ENCODE measurements around the gene APBB2. TPM values are rescaled to one million over a fixed set of nuclear protein-coding genes. Genes with fewer than 3 reads are reported as not detected.
A peak's percentile ranks its signal among the peaks of the same experiment; 100 is the strongest.
"Not testable (repeated sequence)": the region's sequence is repeated elsewhere in the genome, so short reads cannot be mapped to it uniquely, and the experiment has no call there.

The APBB2 gene
- total RNA-seq, 1 experiment from 2014 or later: 34.4 TPM

DNA sequence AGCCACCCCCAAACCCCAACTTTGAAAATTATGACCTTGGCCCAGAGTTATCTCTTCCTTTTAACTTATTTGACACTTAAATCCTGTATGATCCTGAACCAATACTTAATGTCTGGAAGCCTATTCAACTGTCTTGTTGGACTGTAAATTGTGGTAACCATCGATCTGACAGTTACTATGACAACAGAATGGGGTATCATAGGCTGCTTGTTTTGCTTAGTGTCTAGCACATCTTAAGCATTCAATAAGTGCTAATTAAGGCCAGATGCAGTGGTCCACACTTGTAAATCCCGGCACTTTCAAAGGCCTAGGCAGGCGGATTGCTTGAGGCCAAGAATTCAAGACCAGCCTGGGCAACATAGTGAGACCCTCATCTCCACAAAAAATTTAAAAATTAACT, 175.0 kb downstream of the APBB2 start:
- DNase-seq (ENCODE audit: extremely low read depth, low read depth): no peak

DNA sequence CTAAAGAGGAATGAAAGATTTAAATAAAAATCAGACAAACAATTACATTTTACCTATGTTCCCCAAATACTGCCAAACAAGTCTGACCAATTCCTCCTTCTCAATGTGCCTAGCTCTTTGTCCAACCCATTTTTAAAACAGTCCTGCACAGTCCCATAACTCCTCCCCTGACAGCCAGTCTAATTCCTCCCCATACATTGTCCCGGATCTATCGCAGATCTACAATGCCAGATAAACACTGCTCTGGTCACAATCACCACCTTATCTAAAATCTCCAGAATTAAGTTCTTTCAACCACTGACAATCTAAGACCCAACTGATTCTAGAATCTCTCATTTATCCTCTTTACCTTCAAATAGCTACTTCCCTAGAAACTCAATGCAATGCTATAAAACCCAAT, 176.0 kb downstream of the APBB2 start:
- no peak for DNase-seq (ENCODE audit: extremely low read depth, low read depth)

DNA sequence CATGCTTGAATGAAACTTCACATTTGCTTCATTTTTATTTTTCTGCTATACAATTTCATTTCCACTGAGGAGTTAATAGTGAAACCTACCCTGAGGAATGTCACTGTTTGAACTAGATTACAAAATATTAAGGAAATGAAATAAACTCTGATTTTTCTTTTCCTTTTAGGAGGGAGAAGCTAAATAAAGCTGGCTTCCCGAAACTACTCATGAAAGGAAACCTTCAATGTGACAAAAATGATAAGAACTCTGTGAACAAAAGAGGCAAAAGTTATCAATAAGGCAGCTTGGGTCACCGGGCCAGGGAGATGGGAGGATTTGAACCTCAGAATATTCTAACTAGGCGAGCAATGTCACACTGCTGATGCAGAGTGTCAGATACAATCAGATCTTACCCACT, 185.2 kb downstream of the APBB2 start:
- DNase-seq (ENCODE audit: extremely low read depth, low read depth): no peak

DNA sequence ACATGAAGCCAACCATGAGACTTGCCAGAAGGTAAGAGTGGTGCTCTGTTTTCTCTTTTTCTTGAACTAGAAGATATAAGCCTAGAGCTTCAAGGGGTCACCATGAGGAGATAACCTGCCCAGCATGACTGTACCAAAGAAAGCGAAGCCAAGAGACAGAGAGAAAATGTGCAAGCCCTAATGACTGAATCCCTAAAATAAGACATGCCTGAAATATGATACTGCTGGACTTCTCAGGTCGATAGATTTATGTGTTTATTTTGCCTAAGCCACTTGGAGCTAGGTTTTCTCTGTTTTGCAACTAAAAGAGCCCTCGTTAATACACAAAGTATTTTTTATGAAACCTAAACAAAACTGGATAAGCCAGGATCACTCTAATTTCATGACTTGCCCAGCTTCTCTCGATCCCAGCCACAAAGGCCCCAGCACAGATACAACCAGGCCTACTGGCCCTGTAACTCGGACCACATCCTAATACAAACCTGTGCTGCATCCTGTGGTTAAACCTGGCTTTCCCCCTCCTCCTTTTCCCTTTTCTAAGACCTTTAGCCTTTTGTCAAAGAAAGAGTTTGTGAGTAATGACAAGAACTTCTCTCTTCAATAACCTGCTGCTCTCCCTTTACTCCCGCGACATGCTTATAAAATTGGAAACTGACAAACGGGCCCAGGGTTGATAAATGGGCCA, 185.8 kb downstream of the APBB2 start:
- DNase-seq (ENCODE audit: extremely low read depth, low read depth): no peak

DNA sequence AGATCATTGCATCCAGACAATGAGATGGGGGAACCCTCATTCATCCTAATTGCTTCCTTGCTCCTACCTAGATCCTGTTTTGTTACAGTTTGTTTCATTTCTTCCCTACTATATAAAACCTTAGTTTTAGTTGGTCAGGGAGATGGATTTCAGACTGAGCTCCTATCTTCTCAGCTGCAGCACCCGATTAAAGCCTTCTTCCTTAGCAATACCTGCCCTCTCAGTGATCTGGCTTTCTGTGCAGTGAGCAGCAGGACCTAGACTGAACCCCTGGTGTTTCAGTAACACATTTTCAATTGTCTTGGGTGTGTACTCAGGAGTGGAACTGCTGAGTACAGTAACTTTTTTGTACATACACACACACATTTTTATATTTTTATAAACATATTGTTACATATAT, 187.4 kb downstream of the APBB2 start:
- no peak for DNase-seq (ENCODE audit: extremely low read depth, low read depth)

DNA sequence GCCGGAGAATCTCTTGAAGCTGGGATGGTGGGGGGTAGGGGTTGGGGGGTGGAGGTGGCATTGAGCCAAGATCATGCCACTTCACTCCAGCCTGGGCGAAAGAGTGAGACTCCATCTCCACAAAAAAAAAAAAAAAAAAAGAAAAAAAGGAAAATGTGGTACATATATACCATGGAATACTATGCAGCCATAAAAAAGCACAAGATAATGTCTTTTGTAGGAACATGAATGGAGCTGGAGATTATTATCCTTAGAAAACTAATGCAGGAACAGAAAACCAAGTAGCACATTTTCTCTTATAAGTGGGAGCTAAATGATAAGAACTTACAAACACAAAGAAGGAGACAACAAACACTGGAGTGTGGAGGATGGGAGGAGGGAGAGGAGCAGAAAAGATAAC, 188.5 kb downstream of the APBB2 start:
- DNase-seq (ENCODE audit: extremely low read depth, low read depth): no peak

DNA sequence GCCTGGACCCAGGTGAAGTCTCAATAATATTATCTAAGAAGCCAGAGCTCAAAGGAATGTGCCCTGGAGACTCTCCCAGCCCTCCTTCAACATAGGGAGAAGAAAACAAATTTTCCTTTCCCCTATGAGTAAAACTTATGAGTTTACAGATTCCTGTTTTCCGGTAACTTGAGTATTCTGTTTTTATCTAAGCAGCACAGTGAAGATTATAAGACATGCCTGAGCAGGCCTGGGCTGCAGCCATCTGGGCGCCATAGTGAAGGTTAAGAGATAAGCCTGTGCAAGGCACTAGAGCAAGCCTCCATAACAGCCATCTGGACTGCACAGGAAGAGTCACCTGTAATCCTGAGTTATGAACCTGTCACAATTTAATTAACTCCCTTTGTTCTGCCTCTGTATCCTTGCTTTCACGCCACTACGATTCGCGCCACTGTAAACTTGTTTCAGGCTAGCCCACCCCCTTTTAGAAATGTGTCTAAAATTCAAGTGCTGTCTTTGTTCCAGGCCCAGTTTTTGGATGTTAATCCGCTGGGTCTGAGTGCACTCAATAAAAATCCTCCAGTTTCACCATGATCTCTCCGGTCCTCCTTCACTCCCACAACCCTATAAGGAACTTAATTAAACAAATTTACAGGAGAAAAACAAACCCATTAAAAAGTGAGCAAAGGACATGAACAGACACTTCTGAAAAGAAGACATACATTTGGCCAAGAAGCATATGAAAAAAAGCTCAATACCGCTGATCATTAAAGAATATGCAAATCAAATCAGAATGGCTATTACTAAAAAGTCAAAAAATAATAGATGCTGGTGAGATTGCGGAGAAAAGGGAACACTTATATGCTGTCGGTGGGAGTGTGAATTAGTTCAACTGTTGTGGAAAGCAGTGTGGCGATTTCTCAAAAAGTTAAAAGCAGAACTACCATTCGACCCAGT, 189.5 kb downstream of the APBB2 start:
- DNase-seq (ENCODE audit: extremely low read depth, low read depth): no peak

DNA sequence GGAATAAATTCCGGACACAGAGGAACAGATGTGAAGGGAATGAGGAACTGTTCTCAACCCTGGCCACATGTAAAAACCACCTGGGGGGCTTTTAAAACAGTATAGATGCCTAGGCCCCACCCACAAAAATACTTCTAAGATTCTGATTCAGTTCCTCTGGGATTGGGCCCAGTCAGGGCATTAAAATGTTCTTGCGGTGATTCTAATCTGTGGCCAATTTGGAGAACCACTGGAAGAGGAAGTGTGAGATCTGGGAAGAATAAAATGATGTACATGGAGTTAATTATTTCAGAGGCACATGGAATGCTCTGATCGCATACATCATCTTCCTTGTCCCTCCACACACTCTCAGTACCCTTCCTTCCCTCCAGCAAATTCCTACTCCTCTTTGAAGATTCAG, 192.2 kb downstream of the APBB2 start:
- no peak for DNase-seq (ENCODE audit: extremely low read depth, low read depth)

DNA sequence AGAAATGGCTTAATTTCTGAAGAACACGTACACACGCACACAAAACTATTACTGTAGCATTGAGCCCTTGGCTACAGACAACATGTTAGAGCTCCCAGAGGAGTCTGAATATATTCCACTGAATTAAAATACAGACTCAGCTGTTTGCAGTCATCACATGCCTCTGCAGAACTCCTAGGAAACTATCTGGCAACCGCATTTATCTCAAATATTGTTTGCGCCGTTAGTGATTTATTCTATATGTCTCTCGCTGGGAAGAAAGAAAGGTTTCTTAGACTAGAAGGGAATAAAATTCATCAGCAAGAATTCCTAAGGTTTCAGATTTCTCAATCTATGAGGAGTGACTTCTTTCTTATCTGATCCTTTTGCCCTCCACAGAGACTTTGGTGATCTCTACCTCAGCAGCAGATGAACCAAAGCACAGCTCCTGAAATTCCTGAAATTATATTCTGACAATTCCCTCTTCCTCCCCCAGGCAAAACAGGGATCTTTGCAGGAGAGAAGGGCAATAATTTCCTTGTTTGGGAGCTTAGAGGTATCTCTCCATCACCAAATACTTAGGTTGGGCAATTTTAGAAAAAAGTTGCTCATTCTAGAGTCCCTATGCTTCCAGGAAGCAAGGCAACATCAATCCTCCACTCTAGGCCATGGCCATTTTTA, 199.2 kb downstream of the APBB2 start:
- no peak for DNase-seq (ENCODE audit: extremely low read depth, low read depth)

DNA sequence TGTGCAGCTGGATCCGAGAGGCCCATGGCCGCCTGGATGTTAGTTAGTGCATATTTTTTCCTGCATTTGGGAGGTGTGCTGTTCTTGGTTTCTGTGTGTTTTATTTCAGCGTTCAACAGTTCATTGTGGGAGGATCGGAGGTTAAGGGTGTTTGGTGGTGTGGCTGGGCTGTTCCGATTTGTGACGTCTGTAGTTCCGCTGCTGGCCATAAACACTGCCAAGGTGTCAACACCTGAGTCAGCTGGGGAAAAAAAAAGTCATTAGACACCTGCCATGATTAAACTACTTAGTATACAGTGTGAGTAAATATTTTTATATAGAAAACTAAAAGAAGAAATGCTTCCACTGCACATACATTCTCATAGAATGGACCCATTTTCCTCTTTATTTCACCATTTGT, 200.2 kb downstream of the APBB2 start:
- DNase-seq (ENCODE audit: extremely low read depth, low read depth): no peak

DNA sequence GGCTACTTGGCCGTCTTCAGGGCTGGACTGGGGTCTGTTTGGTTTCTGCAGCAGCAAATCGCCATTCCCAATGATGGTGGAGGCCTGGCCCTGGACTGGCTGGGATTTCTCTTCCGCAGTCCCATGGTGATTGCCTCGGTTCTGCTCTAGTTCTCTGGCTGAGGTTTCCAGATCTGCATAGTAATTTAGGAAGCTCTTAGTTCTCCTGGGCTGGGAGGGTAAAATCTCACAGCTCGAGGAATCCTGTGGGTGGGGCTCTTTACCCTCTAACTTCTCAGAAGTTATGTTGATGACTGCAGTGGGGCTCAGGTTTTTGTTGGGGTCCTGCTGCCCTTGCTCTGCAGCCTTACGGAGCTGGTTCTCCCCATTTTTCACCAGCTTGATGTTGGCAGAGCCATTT, 200.6 kb downstream of the APBB2 start:
- DNase-seq (ENCODE audit: extremely low read depth, low read depth): no peak

DNA sequence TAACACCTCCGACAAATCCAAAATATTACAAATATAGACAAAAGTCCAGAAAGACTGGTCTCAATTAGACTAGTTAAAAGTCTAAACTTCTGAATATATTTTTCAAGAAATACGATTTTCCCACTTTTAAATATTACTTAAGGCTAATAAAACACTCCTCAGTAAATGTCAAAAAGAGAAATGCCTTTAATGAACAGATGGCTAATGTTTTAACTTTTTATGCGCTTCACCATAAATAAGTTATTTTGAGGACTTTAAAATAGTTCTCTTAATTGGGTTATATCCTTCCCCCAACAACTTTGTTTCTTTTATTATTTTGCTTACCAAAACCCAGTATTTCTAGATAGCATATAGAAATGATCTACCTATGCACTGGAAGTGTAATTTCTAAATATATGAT, 201.4 kb downstream of the APBB2 start:
- DNase-seq (ENCODE audit: extremely low read depth, low read depth): no peak

DNA sequence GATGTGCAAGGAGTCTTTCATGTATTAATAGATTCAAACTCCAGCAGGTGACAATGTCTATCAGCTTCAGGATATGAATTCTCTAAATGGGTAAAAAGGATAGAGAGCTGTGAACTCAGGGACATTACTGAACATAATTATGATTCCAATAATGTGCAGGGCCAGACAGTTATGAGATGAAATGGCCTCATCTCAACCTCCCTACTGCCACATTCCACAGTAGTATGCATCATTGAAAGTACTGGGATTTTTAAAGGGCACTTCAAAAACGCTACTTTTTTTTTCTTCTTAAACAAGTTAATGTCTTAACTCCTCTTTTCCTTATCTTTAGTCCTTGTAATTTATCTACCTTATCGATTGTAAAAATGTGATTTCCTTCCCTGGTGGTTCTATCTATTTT, 202.0 kb downstream of the APBB2 start:
- no peak for DNase-seq (ENCODE audit: extremely low read depth, low read depth)

DNA sequence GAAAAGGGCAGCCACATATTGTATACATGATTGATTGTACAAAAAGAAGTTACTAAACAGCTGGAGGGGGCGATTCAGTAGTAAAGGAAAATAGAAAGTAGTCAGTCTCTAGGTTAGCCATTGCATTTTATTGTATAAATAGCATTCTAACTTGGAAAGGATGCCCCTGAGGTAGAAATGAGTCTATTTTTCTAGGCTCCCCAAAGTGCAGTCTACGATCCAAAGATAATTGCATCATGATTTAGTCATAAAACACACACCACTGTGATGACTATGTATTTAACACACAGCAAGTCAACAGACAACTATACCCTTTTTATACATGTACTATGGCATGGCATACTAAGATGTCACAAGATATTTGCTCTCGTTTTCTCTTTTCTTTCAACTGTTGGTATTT, 204.9 kb downstream of the APBB2 start:
- DNase-seq (ENCODE audit: extremely low read depth, low read depth): peak; percentile 61

DNA sequence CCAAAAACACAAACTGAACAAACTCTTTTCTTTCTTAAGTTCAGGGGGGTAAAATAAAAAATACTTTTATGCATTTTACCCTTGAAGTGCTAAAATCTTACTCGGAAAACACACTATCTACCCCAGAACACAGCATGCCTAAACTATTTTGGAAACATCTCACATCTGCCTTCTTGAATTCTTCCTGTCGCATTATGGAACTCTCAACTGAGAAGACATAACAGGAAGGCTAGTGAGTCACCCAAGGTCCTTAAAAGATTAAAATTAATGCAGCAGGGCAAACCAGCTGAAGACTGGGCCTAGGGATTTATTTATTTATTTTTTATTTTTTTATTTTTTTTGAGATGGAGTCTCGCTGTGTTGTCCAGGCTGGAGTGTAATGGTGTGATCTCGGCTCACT, 208.2 kb downstream of the APBB2 start:
- no peak for DNase-seq (ENCODE audit: extremely low read depth, low read depth)

DNA sequence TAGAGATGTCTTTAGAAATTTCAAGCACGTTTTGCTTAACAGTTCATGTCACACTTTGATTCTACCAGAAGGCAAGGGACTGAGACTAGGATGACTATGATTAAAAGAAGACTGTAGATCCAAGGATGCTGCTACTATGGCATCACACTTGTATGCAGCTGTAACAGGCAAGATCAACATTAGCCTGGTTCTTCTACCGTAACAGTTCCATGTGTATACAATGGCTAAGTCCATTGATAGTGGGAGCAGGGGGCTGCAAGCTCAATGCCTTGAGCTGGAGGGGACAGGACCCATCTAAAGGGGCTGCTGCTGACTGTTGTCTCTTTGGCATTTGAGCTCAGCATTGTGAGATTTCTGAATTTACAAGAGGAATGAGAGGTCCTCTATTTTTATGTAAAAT, 212.0 kb downstream of the APBB2 start:
- no peak for DNase-seq (ENCODE audit: extremely low read depth, low read depth)

DNA sequence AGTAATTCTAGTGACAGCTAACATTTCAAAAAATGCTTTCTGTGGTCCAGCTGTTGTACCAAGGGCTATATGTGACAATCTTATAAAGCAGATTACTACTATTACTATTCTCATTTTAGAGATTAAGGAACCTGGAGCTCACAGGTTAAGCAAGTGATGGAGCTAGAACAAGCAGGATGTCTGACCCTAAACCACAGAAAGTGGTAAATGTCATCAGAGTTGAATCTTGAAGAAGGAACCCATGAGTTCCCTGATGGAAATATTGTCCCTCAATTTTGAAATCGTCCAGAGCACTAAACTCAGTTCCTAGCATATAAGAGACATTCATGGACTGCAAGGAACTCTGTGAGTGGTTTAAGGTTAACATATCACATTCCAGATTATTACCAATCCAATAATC, 214.0 kb downstream of the APBB2 start:
- DNase-seq (ENCODE audit: extremely low read depth, low read depth): no peak

DNA sequence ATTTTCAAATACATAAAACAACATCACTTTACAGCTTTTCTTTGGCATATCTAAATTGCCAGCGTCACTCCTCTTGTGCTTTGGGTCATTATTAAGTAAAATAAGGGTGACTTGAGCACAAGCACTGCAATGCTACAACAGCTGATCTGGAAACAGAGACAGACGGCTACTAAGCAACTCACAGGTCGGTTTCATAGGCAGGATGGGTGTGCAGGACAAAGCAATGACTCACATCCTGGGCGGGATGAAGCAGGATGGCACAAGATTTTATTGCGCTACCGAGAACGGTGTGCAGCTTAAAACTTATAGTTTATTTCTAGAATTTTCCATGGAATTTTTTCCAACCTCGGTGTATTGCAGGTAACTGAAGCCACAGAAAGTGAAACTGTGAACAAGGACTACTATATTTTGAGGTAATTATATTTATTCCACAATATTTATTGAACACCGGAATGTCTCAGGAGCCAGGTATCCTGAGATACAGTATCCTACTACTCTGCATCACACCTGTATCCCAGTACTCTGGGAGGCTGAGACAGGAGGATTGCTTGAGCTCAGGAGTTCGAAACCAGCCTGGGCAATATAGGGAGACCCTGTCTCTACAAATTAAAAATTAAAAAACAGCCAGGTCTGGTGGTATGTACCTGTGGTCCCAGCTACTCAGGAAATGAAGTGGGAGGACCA, 215.5 kb downstream of the APBB2 start:
- DNase-seq (ENCODE audit: extremely low read depth, low read depth): peak; percentile 56

DNA sequence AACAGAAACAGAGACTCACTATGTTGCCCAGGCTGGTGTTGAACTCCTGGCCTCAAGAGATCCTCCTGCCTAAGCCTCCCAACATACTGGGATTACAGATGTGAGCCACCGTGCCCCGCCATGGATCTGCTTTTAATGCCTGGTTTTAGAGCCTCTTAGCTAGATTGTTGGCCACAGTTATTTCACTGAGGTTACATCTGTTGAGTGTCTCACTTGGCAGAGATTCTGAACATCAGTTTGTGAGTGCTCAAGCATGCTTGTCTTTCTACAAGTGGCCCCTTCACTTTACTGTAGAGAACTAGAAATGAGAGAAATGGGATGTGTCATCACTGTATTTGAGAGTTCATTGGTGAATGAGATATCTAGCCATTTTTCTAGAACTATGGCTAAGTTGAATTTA, 218.5 kb downstream of the APBB2 start:
- no peak for DNase-seq (ENCODE audit: extremely low read depth, low read depth)

DNA sequence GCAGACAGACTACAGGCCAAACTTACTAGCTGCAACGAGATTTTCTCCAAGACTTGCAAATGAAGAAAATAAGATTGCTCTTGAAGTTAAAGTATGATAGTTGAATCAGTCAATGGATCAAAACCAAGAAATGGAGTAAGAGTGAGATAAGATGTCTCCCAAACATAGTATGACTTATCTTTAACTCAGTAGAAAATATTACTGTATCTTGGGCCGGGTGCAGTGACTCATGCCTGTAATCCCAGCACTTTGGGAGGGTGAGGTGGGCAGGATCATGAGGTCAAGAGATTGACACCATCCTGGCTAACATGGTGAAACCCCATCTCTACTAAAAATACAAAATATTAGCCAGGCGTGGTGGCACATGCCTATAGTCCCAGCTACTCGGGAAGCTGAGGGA, 220.0 kb downstream of the APBB2 start:
- not testable (repeated sequence) for DNase-seq (ENCODE audit: extremely low read depth, low read depth)

DNA sequence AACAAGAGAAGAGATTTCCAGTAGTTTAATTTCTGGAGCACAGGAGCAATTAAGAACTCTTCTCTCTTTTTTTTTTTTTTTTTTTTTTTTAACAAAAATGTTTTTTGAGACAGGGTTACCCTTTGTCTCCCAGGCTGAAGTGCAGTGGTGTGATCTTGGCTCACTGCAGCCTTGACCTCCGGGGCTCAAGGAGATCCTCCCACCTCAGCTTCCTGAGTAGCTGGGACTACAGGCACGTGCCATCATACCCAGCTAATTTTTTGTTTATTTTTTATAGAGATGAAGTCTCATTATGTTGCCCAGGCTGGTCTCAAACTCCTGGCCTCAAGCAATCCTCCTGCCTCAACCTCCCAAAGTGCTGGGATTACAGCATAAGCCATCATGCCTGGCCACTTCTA, 221.0 kb downstream of the APBB2 start:
- DNase-seq (ENCODE audit: extremely low read depth, low read depth): not testable (repeated sequence)
